WTC11 (cell line): ENCODE measurements around the gene ETV3. TPM values are rescaled to one million over a fixed set of nuclear protein-coding genes. Genes with fewer than 3 reads are reported as not detected.

Source experiments
- ATAC-seq: fragments of 200-7000 bp; cut with Tn5 transposase; 2 replicates; pipeline ENCODE4 v1.10.0; 2021; ENCODE audit warnings: mild to moderate bottlenecking, moderate library complexity
- CTCF ChIA-PET: fragments of 300-600 bp; sonication (Branson Sonifier 250); formaldehyde crosslinking; loops from one replicate; lab custom pipeline; 2021; ENCODE audit warnings: antibody characterized with exemption; lab: Charles Lee
- POLR2A ChIA-PET: fragments of 350-600 bp; sonication (Branson Sonifier 250); formaldehyde crosslinking; loops from one replicate; lab custom pipeline; 2021; ENCODE audit warnings: antibody characterized with exemption; lab: Charles Lee
- DNase-seq: peaks from one replicate; pipeline ENCODE4 v3.0.0; 2021; ENCODE audit warnings: low spot score
- H3K27ac Mint-ChIP-seq: 2 replicates; pipeline ENCODE4 v1.8.0; 2021; ENCODE audit warnings: mixed read lengths
- H3K27me3 Mint-ChIP-seq: 2 replicates; pipeline ENCODE4 v1.8.0; 2021; ENCODE audit warnings: low read depth, mild to moderate bottlenecking, moderate library complexity, mixed read lengths
- H3K36me3 Mint-ChIP-seq: 2 replicates; pipeline ENCODE4 v1.8.0; 2021; ENCODE audit warnings: mixed read lengths
- H3K4me1 Mint-ChIP-seq: 2 replicates; pipeline ENCODE4 v1.8.0; 2022; ENCODE audit warnings: mixed read lengths
- H3K4me3 Mint-ChIP-seq: 2 replicates; pipeline ENCODE4 v1.8.0; 2021; ENCODE audit warnings: mild to moderate bottlenecking, moderate library complexity, mixed read lengths
- H3K9me3 Mint-ChIP-seq: 2 replicates; pipeline ENCODE4 v1.8.0; 2021; ENCODE audit warnings: mixed read lengths
- AR ChIP-seq: fragments of 250-450 bp; sonication (Bioruptor Pico); IDR thresholded peaks from 2 replicates; pipeline ENCODE4 v1.9.0; 2021; ENCODE audit warnings: mild to moderate bottlenecking
- ATF1 ChIP-seq: sonication (generic); formaldehyde crosslinking; IDR thresholded peaks from 2 replicates; pipeline ENCODE4 v1.8.1; 2023; ENCODE audit warnings: mild to moderate bottlenecking, moderate library complexity, missing genetic modification reagents
- ATF6 ChIP-seq: sonication (generic); formaldehyde crosslinking; IDR thresholded peaks from 2 replicates; pipeline ENCODE4 v1.8.1; 2023; ENCODE audit warnings: mild to moderate bottlenecking, missing genetic modification reagents
- CREB1 ChIP-seq: sonication (generic); formaldehyde crosslinking; IDR thresholded peaks from 2 replicates; pipeline ENCODE4 v1.8.0; 2023; ENCODE audit warnings: mild to moderate bottlenecking, missing genetic modification reagents
- ESRRA ChIP-seq: sonication (generic); formaldehyde crosslinking; IDR thresholded peaks from 2 replicates; pipeline ENCODE4 v1.8.1; 2022; ENCODE audit warnings: mild to moderate bottlenecking, missing genetic modification reagents, borderline replicate concordance
- ETV6 ChIP-seq: sonication (generic); formaldehyde crosslinking; IDR thresholded peaks from 2 replicates; pipeline ENCODE4 v1.8.1; 2022; ENCODE audit warnings: mild to moderate bottlenecking, missing genetic modification reagents
- GABPB1 ChIP-seq: sonication (generic); formaldehyde crosslinking; IDR thresholded peaks from 2 replicates; pipeline ENCODE4 v1.8.1; 2023; ENCODE audit warnings: mild to moderate bottlenecking, missing genetic modification reagents
- IRF2 ChIP-seq: sonication (generic); formaldehyde crosslinking; IDR thresholded peaks from 2 replicates; pipeline ENCODE4 v1.8.0; 2022; ENCODE audit warnings: low read depth, missing genetic modification reagents, borderline replicate concordance
- JUN ChIP-seq: sonication (generic); formaldehyde crosslinking; IDR thresholded peaks from 2 replicates; pipeline ENCODE4 v1.8.0; 2023; ENCODE audit warnings: mild to moderate bottlenecking, missing genetic modification reagents
- NR3C1 ChIP-seq: sonication (generic); formaldehyde crosslinking; conservative IDR thresholded peaks from 2 replicates; pipeline ENCODE4 v1.8.1; 2023; ENCODE audit warnings: low read depth, mild to moderate bottlenecking, missing genetic modification reagents
- PRDM15 ChIP-seq: sonication (generic); formaldehyde crosslinking; IDR thresholded peaks from 2 replicates; pipeline ENCODE4 v1.8.0; 2022; ENCODE audit warnings: missing genetic modification reagents
- RORB ChIP-seq: fragments of 250-450 bp; sonication (Bioruptor Pico); IDR thresholded peaks from 2 replicates; pipeline ENCODE4 v1.9.0; 2021; ENCODE audit warnings: mild to moderate bottlenecking
- SMAD3 ChIP-seq: sonication (generic); formaldehyde crosslinking; IDR thresholded peaks from 2 replicates; pipeline ENCODE4 v1.8.0; 2022; ENCODE audit warnings: missing genetic modification reagents, mild to moderate bottlenecking, borderline replicate concordance
- TEAD4 ChIP-seq: sonication (generic); formaldehyde crosslinking; IDR thresholded peaks from 2 replicates; pipeline ENCODE4 v1.8.0; 2022; ENCODE audit warnings: mild to moderate bottlenecking, missing genetic modification reagents
- USF1 ChIP-seq: sonication (generic); formaldehyde crosslinking; IDR thresholded peaks from 2 replicates; pipeline ENCODE4 v1.8.0; 2022; ENCODE audit warnings: mild to moderate bottlenecking, missing genetic modification reagents
- ZBTB21 ChIP-seq: sonication (generic); formaldehyde crosslinking; IDR thresholded peaks from 2 replicates; pipeline ENCODE4 v1.8.1; 2023; ENCODE audit warnings: mild to moderate bottlenecking, missing genetic modification reagents, borderline replicate concordance
- ZNF232 ChIP-seq: sonication (generic); formaldehyde crosslinking; IDR thresholded peaks from 2 replicates; pipeline ENCODE4 v1.8.0; 2022; ENCODE audit warnings: mild to moderate bottlenecking, missing genetic modification reagents
- ZNF396 ChIP-seq: fragments of 250-450 bp; sonication (Bioruptor Pico); IDR thresholded peaks from 2 replicates; pipeline ENCODE4 v1.8.0; 2021; ENCODE audit warnings: mild to moderate bottlenecking, moderate library complexity, borderline replicate concordance
- ZNF416 ChIP-seq: fragments of 250-450 bp; sonication (Bioruptor Pico); IDR thresholded peaks from 2 replicates; pipeline ENCODE4 v1.9.0; 2021; ENCODE audit warnings: mild to moderate bottlenecking, inconsistent platforms
- ZNF423 ChIP-seq: fragments of 250-450 bp; sonication (Bioruptor Pico); IDR thresholded peaks from 2 replicates; pipeline ENCODE4 v2.1.2; 2022; ENCODE audit warnings: mild to moderate bottlenecking, moderate library complexity
- total RNA-seq: library from RNA; stranded (reverse); gene quantifications from 3 replicates; pipeline ENCODE4 v1.2.3, GENCODE V29; 2021
- TF ChIP-seq, protein P1 (sequence below): sonication (generic); formaldehyde crosslinking; IDR thresholded peaks from 2 replicates; pipeline ENCODE4 v1.8.1; 2023; ENCODE audit warnings: mild to moderate bottlenecking, missing genetic modification reagents, moderate library complexity
- TF ChIP-seq, protein P2 (sequence below): sonication (generic); formaldehyde crosslinking; IDR thresholded peaks from 2 replicates; pipeline ENCODE4 v1.8.0; 2022; ENCODE audit warnings: mild to moderate bottlenecking, missing genetic modification reagents
- TF ChIP-seq, protein P3 (sequence below): fragments of 250-450 bp; sonication (Bioruptor Pico); IDR thresholded peaks from 2 replicates; pipeline ENCODE4 v1.9.0; 2021; ENCODE audit warnings: moderate library complexity, mild to moderate bottlenecking, inconsistent platforms, borderline replicate concordance

ETV3 gene
- total RNA-seq, 1 experiment from 2014 or later = 26.0 TPM

GRCh38 chr1:157105988-157106812 is 32.0 kb downstream of the ETV3 start:
- ChIA-PET CTCF (interaction anchor here (1.8 to 1.9 kb wide), 2 partner anchors 16 to 50 kb away, joined by 7 to 10 read pairs; no protein-coding TSS in a partner anchor), POLR2A (no interaction called here)
- H3K9me3 Mint-ChIP-seq = no peaks in the 10 kb centered on the region
- no peak for DNase-seq
- peaks cover 29% of the 10 kb centered on the region for H3K4me1 Mint-ChIP-seq
- H3K36me3 Mint-ChIP-seq = no peaks in the 10 kb centered on the region
- H3K27me3 Mint-ChIP-seq = peaks cover 35% of the 10 kb centered on the region
- no peak for ATAC-seq
- TF ChIP-seq JUN (CRISPR knock-in tag) (no peak), PRDM15 (CRISPR knock-in tag) (no peak), ETV6 (CRISPR knock-in tag) (no peak), RORB (no peak), SMAD3 (CRISPR knock-in tag) (no peak), IRF2 (no peak), USF1 (CRISPR knock-in tag) (no peak), NR3C1 (CRISPR knock-in tag) (no peak), ZNF232 (no peak), ESRRA (CRISPR knock-in tag) (no peak)
- TF ChIP-seq, protein P1, sequence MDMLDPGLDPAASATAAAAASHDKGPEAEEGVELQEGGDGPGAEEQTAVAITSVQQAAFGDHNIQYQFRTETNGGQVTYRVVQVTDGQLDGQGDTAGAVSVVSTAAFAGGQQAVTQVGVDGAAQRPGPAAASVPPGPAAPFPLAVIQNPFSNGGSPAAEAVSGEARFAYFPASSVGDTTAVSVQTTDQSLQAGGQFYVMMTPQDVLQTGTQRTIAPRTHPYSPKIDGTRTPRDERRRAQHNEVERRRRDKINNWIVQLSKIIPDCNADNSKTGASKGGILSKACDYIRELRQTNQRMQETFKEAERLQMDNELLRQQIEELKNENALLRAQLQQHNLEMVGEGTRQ (CRISPR knock-in tag) = no peak
- TF ChIP-seq, protein P2, sequence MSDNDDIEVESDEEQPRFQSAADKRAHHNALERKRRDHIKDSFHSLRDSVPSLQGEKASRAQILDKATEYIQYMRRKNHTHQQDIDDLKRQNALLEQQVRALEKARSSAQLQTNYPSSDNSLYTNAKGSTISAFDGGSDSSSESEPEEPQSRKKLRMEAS (CRISPR knock-in tag) = no peak
- TF ChIP-seq, all 79 proteins: peak for 0
- Mint-ChIP-seq H3K27ac (no peak overlapping the region), H3K4me3 (no peak overlapping the region)

DNA sequence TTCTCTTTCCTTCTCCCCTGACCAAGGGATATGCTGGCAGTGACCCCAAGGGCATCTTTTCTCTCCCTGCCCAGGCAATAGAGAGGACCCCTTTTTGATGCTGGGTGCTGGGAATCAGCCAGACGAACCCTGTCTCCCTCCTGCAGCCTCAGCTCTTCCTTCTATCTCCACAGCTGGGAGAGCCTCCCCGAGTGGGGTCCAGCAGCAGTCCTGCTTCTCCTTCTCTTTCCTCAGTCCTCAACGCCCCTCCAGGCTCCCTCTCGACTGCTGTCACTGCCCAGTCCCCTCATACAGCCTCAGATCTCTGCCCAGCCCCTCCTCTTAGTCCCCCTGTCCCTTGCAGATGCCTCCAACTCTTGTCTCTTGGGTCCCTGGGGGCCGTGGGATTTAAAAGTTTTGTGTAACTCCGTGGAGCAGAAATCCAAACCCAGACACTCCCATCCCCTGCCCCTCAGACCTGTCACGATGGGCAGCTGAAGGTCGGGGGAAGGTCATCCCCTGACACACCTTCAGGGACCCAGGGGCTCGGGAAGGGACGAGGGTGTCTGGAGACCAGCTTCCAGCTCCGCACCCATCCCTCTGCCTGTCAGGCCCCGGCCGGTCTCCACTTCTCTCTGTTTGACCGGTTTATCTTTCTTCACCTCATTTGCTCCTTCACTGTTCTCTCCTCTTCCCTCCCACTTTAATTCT is 32.8 kb downstream of the ETV3 start:
- POLR2A ChIA-PET = no interaction called here
- no peaks in the 10 kb centered on the region for H3K9me3 Mint-ChIP-seq
- H3K36me3 Mint-ChIP-seq = no peaks in the 10 kb centered on the region
- ATAC-seq = no peak
- H3K27ac Mint-ChIP-seq = no peak overlapping the region
- H3K27me3 Mint-ChIP-seq = peaks cover 27% of the 10 kb centered on the region
- CTCF ChIA-PET = interaction anchor here (3.2 kb wide), 1 partner anchor 15 kb away, joined by 18 read pairs; no protein-coding TSS in a partner anchor
- H3K4me3 Mint-ChIP-seq = no peak overlapping the region
- peaks cover 23% of the 10 kb centered on the region for H3K4me1 Mint-ChIP-seq
- TF ChIP-seq ZNF423 (CRISPR knock-in tag) (no peak), AR (no peak), ZBTB21 (CRISPR knock-in tag) (no peak), ATF6 (CRISPR knock-in tag) (no peak), ATF1 (no peak), ZNF416 (CRISPR knock-in tag) (no peak), ZNF396 (CRISPR knock-in tag) (no peak), GABPB1 (CRISPR knock-in tag) (no peak), CREB1 (CRISPR knock-in tag) (no peak), JUN (CRISPR knock-in tag) (no peak), NR3C1 (CRISPR knock-in tag) (no peak), TEAD4 (CRISPR knock-in tag) (no peak), IRF2 (no peak)
- TF ChIP-seq, protein P3, sequence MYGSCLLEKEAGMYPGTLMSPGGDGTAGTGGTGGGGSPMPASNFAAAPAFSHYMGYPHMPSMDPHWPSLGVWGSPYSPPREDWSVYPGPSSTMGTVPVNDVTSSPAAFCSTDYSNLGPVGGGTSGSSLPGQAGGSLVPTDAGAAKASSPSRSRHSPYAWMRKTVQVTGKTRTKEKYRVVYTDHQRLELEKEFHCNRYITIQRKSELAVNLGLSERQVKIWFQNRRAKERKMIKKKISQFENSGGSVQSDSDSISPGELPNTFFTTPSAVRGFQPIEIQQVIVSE (CRISPR knock-in tag) = no peak
- TF ChIP-seq, all 79 proteins: peak for 0
- no peak for DNase-seq
